MM.1S (cell line): ENCODE measurements around the gene PRKD1.

Experiments used
- EZH2phosphoT487 ChIP-seq: fragments of 300-600 bp; sonication (generic); IDR thresholded peaks from 2 replicates; pipeline ENCODE4 v1.6.1; 2018; ENCODE audit warnings: antibody characterized with exemption, low read length
- TF ChIP-seq, protein P1 (sequence below): fragments of 300-600 bp; sonication (generic); IDR thresholded peaks from 2 replicates; pipeline ENCODE4 v1.5.1; 2016; ENCODE audit warnings: antibody characterized with exemption, low read length, mixed read lengths

DNA sequence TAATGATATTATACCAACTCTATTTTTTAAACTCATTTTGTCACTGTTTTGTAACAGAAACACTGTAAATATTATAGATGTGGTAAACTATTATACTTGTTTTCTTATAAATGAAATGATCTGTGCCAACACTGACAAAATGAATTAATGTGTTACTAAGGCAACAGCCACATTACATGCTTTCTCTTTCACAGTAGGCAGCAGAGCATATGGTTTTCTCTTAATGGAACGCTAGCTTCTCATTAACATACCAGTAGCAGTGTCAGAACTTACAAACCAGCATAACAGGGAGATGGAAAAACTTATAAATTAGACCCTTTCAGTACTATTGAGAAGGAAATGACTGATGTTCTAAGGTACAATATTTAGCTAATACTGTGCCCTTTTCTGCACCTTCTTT is 398.8 kb downstream of the PRKD1 start:
- TF ChIP-seq EZH2phosphoT487: no peak
- TF ChIP-seq, protein P1, sequence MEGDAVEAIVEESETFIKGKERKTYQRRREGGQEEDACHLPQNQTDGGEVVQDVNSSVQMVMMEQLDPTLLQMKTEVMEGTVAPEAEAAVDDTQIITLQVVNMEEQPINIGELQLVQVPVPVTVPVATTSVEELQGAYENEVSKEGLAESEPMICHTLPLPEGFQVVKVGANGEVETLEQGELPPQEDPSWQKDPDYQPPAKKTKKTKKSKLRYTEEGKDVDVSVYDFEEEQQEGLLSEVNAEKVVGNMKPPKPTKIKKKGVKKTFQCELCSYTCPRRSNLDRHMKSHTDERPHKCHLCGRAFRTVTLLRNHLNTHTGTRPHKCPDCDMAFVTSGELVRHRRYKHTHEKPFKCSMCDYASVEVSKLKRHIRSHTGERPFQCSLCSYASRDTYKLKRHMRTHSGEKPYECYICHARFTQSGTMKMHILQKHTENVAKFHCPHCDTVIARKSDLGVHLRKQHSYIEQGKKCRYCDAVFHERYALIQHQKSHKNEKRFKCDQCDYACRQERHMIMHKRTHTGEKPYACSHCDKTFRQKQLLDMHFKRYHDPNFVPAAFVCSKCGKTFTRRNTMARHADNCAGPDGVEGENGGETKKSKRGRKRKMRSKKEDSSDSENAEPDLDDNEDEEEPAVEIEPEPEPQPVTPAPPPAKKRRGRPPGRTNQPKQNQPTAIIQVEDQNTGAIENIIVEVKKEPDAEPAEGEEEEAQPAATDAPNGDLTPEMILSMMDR: no peak
